H9 (cell line): ENCODE data around the gene MAZ. TPM values are rescaled to one million over a fixed set of nuclear protein-coding genes. Genes with fewer than 3 reads are reported as not detected.

Source experiments
- DNase-seq: peaks from one replicate; pipeline ENCODE4 v3.0.0-alpha.2; 2017
- H2AFZ ChIP-seq: one replicate; pipeline ENCODE4 v1.6.1; 2013; ENCODE audit warnings: mild to moderate bottlenecking, low read length, control low read depth, moderate library complexity
- H2AK5ac ChIP-seq: 2 replicates; pipeline ENCODE4 v1.6.1; 2013; ENCODE audit warnings: low read length, control low read depth, mixed read lengths; ENCODE audit not compliant: insufficient read length
- H2BK120ac ChIP-seq: one replicate; pipeline ENCODE4 v1.6.1; 2013; ENCODE audit warnings: low read depth, mild to moderate bottlenecking, low read length, control low read depth, inconsistent platforms; ENCODE audit not compliant: poor library complexity, severe bottlenecking
- H2BK12ac ChIP-seq: 2 replicates; pipeline ENCODE4 v1.6.1; 2013; ENCODE audit warnings: low read length, control low read depth, mixed read lengths, low read depth; ENCODE audit not compliant: insufficient read length
- H2BK15ac ChIP-seq: 2 replicates; pipeline ENCODE4 v1.6.1; 2013; ENCODE audit warnings: low read depth, low read length, control low read depth
- H2BK20ac ChIP-seq: one replicate; pipeline ENCODE4 v1.6.1; 2013; ENCODE audit warnings: low read depth, mild to moderate bottlenecking, low read length, control low read depth, inconsistent platforms; ENCODE audit not compliant: poor library complexity, severe bottlenecking
- H2BK5ac ChIP-seq: 2 replicates; pipeline ENCODE4 v1.6.1; 2013; ENCODE audit warnings: low read length, control low read depth, mixed read lengths; ENCODE audit not compliant: insufficient read length
- H3K14ac ChIP-seq: 2 replicates; pipeline ENCODE4 v1.6.1; 2013; ENCODE audit warnings: low read length, control low read depth; ENCODE audit not compliant: insufficient read depth
- H3K18ac ChIP-seq: 2 replicates; pipeline ENCODE4 v1.6.1; 2013; ENCODE audit warnings: low read depth, mild to moderate bottlenecking, mixed read lengths, low read length, control low read depth; ENCODE audit not compliant: insufficient read length
- H3K23ac ChIP-seq: 2 replicates; pipeline ENCODE4 v1.6.1; 2013; ENCODE audit warnings: low read length, control low read depth, mixed read lengths, low read depth; ENCODE audit not compliant: insufficient read length
- H3K23me2 ChIP-seq: 2 replicates; pipeline ENCODE4 v1.6.1; 2013; ENCODE audit warnings: low read depth, mild to moderate bottlenecking, mixed read lengths, low read length, control low read depth; ENCODE audit not compliant: insufficient read length, poor library complexity, severe bottlenecking
- H3K27ac ChIP-seq: 2 replicates; pipeline ENCODE4 v1.5.1; 2013; ENCODE audit warnings: low read length, control low read depth, mixed read lengths, low read depth; ENCODE audit not compliant: insufficient read length
- H3K27me3 ChIP-seq: 2 replicates; pipeline ENCODE4 v1.6.1; 2013; ENCODE audit warnings: low read length, control low read depth, inconsistent platforms; ENCODE audit not compliant: insufficient read depth
- H3K4ac ChIP-seq: 2 replicates; pipeline ENCODE4 v1.6.1; 2013; ENCODE audit warnings: low read depth, mild to moderate bottlenecking, control low read depth, inconsistent platforms, low read length, moderate library complexity
- H3K4me1 ChIP-seq: 2 replicates; pipeline ENCODE4 v1.6.1; 2013; ENCODE audit warnings: low read length, control low read depth, inconsistent platforms; ENCODE audit not compliant: insufficient read depth
- H3K4me2 ChIP-seq: 2 replicates; pipeline ENCODE4 v1.6.1; 2013; ENCODE audit warnings: low read length, control low read depth, mixed read lengths; ENCODE audit not compliant: insufficient read length, insufficient read depth
- H3K56ac ChIP-seq: 2 replicates; pipeline ENCODE4 v1.6.1; 2013; ENCODE audit warnings: low read depth, mild to moderate bottlenecking, mixed read lengths, low read length, control low read depth; ENCODE audit not compliant: insufficient read length
- H3K79me1 ChIP-seq: 2 replicates; pipeline ENCODE4 v1.6.1; 2013; ENCODE audit warnings: low read depth, mild to moderate bottlenecking, moderate library complexity, low read length, control low read depth, inconsistent platforms; ENCODE audit not compliant: insufficient read depth, poor library complexity, severe bottlenecking
- H3K79me2 ChIP-seq: 2 replicates; pipeline ENCODE4 v1.6.1; 2013; ENCODE audit warnings: low read length, control low read depth, inconsistent platforms; ENCODE audit not compliant: insufficient read depth
- H3K9ac ChIP-seq: 2 replicates; pipeline ENCODE4 v1.6.1; 2013; ENCODE audit warnings: low read length, control low read depth, mixed read lengths; ENCODE audit not compliant: insufficient read length; ENCODE audit errors: extremely low read depth
- H3K9me3 ChIP-seq: one replicate; pipeline ENCODE4 v1.6.1; 2013; ENCODE audit warnings: low read depth, low read length, inconsistent platforms; ENCODE audit not compliant: control insufficient read depth
- H3T11ph ChIP-seq: one replicate; pipeline ENCODE4 v1.6.1; 2013; ENCODE audit warnings: mild to moderate bottlenecking, low read length, control low read depth, inconsistent platforms
- H4K20me1 ChIP-seq: one replicate; pipeline ENCODE4 v1.6.1; 2013; ENCODE audit not compliant: control insufficient read depth, insufficient read length, insufficient read depth
- H4K5ac ChIP-seq: 2 replicates; pipeline ENCODE4 v1.6.1; 2013; ENCODE audit warnings: low read depth, mild to moderate bottlenecking, mixed read lengths, low read length, control low read depth; ENCODE audit not compliant: insufficient read length
- H4K8ac ChIP-seq: replicated peaks from 2 replicates; pipeline ENCODE4 v1.6.1; 2013; ENCODE audit warnings: low read length, control low read depth, mixed read lengths, low read depth; ENCODE audit not compliant: insufficient read length
- H4K91ac ChIP-seq: 2 replicates; pipeline ENCODE4 v1.6.1; 2013; ENCODE audit warnings: low read depth, mild to moderate bottlenecking, moderate library complexity, mixed read lengths, low read length, control low read depth; ENCODE audit not compliant: insufficient read length
- H3K27ac Mint-ChIP-seq, 3 experiments: 2 replicates in 2 of 3; 3 replicates in 1 of 3; pipeline ENCODE4 v1.8.0; 2020 to 2021; ENCODE audit warnings: mixed read lengths in 3 of 3, mild to moderate bottlenecking in 1 of 3, moderate library complexity in 1 of 3
- H3K27me3 Mint-ChIP-seq: 2 replicates; pipeline ENCODE4 v1.8.0; 2021; ENCODE audit warnings: low read depth, mild to moderate bottlenecking, moderate library complexity, mixed read lengths
- H3K36me3 Mint-ChIP-seq, 3 experiments: 2 replicates in 2 of 3; 3 replicates in 1 of 3; pipeline ENCODE4 v1.8.0; 2020 to 2021; ENCODE audit warnings: low read depth in 3 of 3, mixed read lengths in 3 of 3; ENCODE audit not compliant: insufficient read depth in 1 of 3
- H3K4me1 Mint-ChIP-seq, 2 experiments: 2 replicates each; pipeline ENCODE4 v1.8.0; 2020; ENCODE audit warnings: mixed read lengths in 2 of 2
- H3K4me3 Mint-ChIP-seq, 2 experiments: 2 replicates in 1 of 2; 3 replicates in 1 of 2; pipeline ENCODE4 v1.8.0; 2020 to 2021; ENCODE audit warnings: mild to moderate bottlenecking in 2 of 2, mixed read lengths in 2 of 2, moderate library complexity in 1 of 2
- H3K9me3 Mint-ChIP-seq, 2 experiments: 2 replicates in 1 of 2; 3 replicates in 1 of 2; pipeline ENCODE4 v1.8.0; 2020; ENCODE audit warnings: mild to moderate bottlenecking in 2 of 2, mixed read lengths in 2 of 2, moderate library complexity in 1 of 2
- CTCF ChIP-seq: fragments of 200-600 bp; sonication (generic); conservative IDR thresholded peaks from 3 replicates; pipeline ENCODE4 v1.8.0; 2021; ENCODE audit warnings: antibody characterized with exemption, mild to moderate bottlenecking
- WGBS: extraction: QIAGEN DNeasy Blood & Tissue Kit; methylation state at CpG from one replicate; pipeline ENCODE4 v1.1.7; 2013; ENCODE audit warnings: missing lambda C conversion rate, low lambda C conversion rate, mixed read lengths; ENCODE audit not compliant: insufficient read length; ENCODE audit errors: extremely low coverage; 5-methylcytosine and 5-hydroxymethylcytosine counted together
- total RNA-seq: library from RNA; stranded (reverse); gene quantifications from 2 replicates; pipeline ENCODE4 v1.2.1, GENCODE V29; 2021

Gene MAZ
- total RNA-seq, 1 experiment from 2014 or later = 412 TPM

DNA sequence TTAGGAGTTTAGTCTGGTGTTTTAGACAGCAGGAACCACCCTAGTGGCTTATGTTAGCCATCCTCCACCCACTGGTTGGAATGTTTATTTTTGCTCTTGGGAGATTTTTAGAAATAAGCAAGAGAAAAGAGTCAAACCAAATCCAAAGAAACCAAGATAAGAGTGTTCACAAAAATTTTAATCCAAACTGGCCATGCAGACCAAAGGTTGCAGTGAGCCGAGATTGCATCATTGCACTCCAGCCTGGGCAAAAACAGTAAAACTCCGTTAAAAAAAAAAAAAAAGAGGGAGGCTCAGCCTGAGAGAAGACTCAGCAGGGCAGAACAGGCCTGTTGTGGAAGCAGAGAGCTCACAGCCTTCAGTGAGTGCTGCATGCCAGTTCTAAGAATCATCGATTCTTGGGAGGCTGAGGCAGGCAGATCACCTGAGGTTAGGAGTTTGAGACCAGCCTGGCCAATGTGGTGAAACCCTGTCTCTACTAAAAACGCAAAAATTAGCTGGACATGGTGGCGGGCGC, 48.3 kb upstream of the MAZ start:
- no CpG with 5 or more reads among the region's 6 CpGs for WGBS
- Histone ChIP-seq H2BK120ac (no peak overlapping the region), H3K18ac (no peak overlapping the region), H2BK15ac (no peak overlapping the region), H3K23ac (no peak overlapping the region), H3K9me3 (no peaks in the 10 kb centered on the region), H4K91ac (no peak overlapping the region), H3K4me2 (no peak overlapping the region), H3K27ac (no peak overlapping the region), H3K9ac (no peak overlapping the region), H3K4me1 (no peaks in the 10 kb centered on the region), H2AFZ (no peak overlapping the region), H3T11ph (no peak overlapping the region), H3K14ac (no peak overlapping the region), H3K56ac (no peak overlapping the region), H2AK5ac (no peak overlapping the region), H4K5ac (no peak overlapping the region), H4K8ac (no peak overlapping the region), H2BK20ac (no peak overlapping the region), H4K20me1 (no peaks in the 10 kb centered on the region), H2BK12ac (no peak overlapping the region), H2BK5ac (no peak overlapping the region), H3K4ac (no peak overlapping the region), H3K23me2 (no peaks in the 10 kb centered on the region), H3K79me1 (no peaks in the 10 kb centered on the region), H3K27me3 (no peaks in the 10 kb centered on the region), H3K79me2 (no peaks in the 10 kb centered on the region)
- Mint-ChIP-seq H3K36me3 (no peaks in the 10 kb centered on the region), H3K27me3 (peaks cover 2% of the 10 kb centered on the region), H3K27ac (peak overlapping the region in 1 of 3 experiments; percentile 93; a peak in 3 of 7 replicates), H3K9me3 (no peaks in the 10 kb centered on the region; a peak in 1 of 5 replicates), H3K4me1 (peaks cover 5 to 17% of the 10 kb centered on the region in 2 experiments; a peak in 2 of 4 replicates), H3K4me3 (no peak overlapping the region)
- TF ChIP-seq CTCF = no peak; the same call in 2 of the 3 replicates
- DNase-seq = no peak
